Stomach (tissue), 4 donors: ENCODE data around the gene ROS1.

ENCODE experiments used
- POLR2A ChIP-seq, 4 donors: fragments of 450-650 bp; IDR thresholded peaks; one replicate each; pipeline ENCODE4 v1.6.1; 2016; ENCODE audit warnings: antibody characterized with exemption in 4 of 4, control low read depth in 2 of 4, mild to moderate bottlenecking in 1 of 4, moderate library complexity in 1 of 4
- TF ChIP-seq, protein P1 (sequence below), 7 experiments: fragments of 450-650 bp in 4 of 7; fragments of 200-600 bp in 3 of 7; sonication (generic) in 3 of 7; IDR thresholded peaks; one replicate each; pipeline ENCODE4 v1.5.1; 2016 to 2019; ENCODE audit warnings: antibody characterized with exemption in 7 of 7, control low read depth in 2 of 7, mild to moderate bottlenecking in 1 of 7

DNA sequence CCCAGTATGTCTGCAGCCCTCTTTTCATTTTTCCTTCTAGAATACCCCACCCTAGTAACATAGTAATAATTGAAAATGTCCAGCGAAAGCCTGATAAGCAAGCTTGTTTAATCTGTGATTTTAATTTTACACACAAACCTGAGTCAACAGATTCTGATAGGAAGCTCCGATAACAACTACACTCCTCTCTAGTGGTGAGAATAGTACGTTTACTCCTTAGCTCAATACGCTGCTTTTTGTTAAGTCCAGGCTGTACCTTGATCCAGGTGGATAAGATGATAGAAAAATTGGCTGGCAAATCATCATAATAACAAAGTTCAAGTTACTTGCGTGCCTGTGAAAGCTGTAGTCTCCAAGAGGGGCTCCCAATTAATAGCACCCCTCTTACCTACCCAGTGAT lies 31.3 kb upstream of the ROS1 start:
- TF ChIP-seq, protein P1, sequence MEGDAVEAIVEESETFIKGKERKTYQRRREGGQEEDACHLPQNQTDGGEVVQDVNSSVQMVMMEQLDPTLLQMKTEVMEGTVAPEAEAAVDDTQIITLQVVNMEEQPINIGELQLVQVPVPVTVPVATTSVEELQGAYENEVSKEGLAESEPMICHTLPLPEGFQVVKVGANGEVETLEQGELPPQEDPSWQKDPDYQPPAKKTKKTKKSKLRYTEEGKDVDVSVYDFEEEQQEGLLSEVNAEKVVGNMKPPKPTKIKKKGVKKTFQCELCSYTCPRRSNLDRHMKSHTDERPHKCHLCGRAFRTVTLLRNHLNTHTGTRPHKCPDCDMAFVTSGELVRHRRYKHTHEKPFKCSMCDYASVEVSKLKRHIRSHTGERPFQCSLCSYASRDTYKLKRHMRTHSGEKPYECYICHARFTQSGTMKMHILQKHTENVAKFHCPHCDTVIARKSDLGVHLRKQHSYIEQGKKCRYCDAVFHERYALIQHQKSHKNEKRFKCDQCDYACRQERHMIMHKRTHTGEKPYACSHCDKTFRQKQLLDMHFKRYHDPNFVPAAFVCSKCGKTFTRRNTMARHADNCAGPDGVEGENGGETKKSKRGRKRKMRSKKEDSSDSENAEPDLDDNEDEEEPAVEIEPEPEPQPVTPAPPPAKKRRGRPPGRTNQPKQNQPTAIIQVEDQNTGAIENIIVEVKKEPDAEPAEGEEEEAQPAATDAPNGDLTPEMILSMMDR (IDR thresholded peaks at IDR 0.05): no peak
- no peak for TF ChIP-seq POLR2A (IDR thresholded peaks at IDR 0.05)
